Measurements from ENCODE around the gene POLR2M. TPM values are rescaled to one million over a fixed set of nuclear protein-coding genes. Genes with fewer than 3 reads are reported as not detected.

POLR2M gene
- total and polyA plus RNA-seq, 2 donors (not counting 3 experiments of a cell fraction or from before 2014, with no cell fraction given), result 38.4 to 42.5 TPM

DNA sequence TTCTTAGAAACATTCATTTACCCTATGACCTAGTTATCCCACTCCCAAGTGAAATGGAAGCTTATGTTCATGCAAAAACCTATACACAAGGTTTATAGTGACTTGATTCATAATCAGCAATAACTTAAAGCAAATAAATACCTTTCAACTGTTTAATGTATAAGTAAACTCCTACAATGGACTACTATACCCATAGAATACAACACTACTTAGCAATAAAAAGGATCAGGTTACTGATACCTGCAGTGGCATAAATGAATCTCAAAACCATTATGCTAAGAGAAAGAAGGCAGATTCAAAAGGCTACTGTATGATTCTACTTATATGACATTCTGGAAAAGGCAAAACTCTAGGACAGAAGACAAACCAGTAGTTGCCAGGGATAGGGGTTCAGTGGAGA, 8.3 kb upstream of the POLR2M start:
- FAIRE-seq (no peak), DNase-seq (ENCODE audit: low read depth, low spot score) (no peak)
- Histone ChIP-seq H3K9me1 (replicated peaks; ENCODE audit: control insufficient read depth, extremely low read depth, insufficient read depth, low read length) (no peaks in the 10 kb centered on the region), H3K9me3 (replicated peaks; ENCODE audit: control insufficient read depth, insufficient read depth, low read length) (no peaks in the 10 kb centered on the region), H3K4me1 (ENCODE audit: control insufficient read depth, extremely low read depth, insufficient read depth, low read length) (peaks cover 10% of the 10 kb centered on the region), H3K4me3 (replicated peaks in 1 of 3; ENCODE audit: insufficient read depth in 1 of 3, low read depth in 1 of 3, low read length in 3 of 3) (no peak overlapping the region), H4K20me1 (replicated peaks; ENCODE audit: control insufficient read depth, extremely low read depth, insufficient read depth, low read length) (no peaks in the 10 kb centered on the region), H3K27ac (ENCODE audit: insufficient read depth, low read depth, low read length) (no peak overlapping the region), H3K27me3 (ENCODE audit: control insufficient read depth in 2 of 2, insufficient read depth in 2 of 2, low read length in 2 of 2) (no peaks in the 10 kb centered on the region), H3K79me2 (ENCODE audit: control insufficient read depth, insufficient read depth, low read length) (no peaks in the 10 kb centered on the region), H2AFZ (ENCODE audit: low read depth, low read length) (no peak overlapping the region), H3K4me2 (ENCODE audit: insufficient read depth, low read length) (no peak overlapping the region), H3K9ac (replicated peaks; ENCODE audit: extremely low read depth, insufficient read depth, low read length) (no peak overlapping the region), H3K36me3 (ENCODE audit: control insufficient read depth in 2 of 2, extremely low read depth in 1 of 2, insufficient read depth in 2 of 2, low read length in 2 of 2) (no peaks in the 10 kb centered on the region)
- TF ChIP-seq FOS (IDR thresholded peaks at IDR 0.05; ENCODE audit: borderline replicate concordance, insufficient read depth, low read length) (no peak), JUN (IDR thresholded peaks at IDR 0.05; ENCODE audit: borderline replicate concordance, insufficient read depth, insufficient read length, low read depth) (no peak), GATA2 (IDR thresholded peaks at IDR 0.05; ENCODE audit: insufficient read depth, insufficient read length, low read depth, low read length) (no peak), POLR2A (IDR thresholded peaks at IDR 0.05; ENCODE audit: low read depth, low read length) (no peak), POLR2AphosphoS5 (IDR thresholded peaks at IDR 0.05; ENCODE audit: insufficient read depth, low read depth, low read length) (no peak), MYC (IDR thresholded peaks at IDR 0.05; ENCODE audit: low read depth, low read length) (no peak), EZH2 (IDR thresholded peaks at IDR 0.05; ENCODE audit: borderline replicate concordance, low read depth, low read length, severe bottlenecking) (no peak)
- TF ChIP-seq, protein P1, sequence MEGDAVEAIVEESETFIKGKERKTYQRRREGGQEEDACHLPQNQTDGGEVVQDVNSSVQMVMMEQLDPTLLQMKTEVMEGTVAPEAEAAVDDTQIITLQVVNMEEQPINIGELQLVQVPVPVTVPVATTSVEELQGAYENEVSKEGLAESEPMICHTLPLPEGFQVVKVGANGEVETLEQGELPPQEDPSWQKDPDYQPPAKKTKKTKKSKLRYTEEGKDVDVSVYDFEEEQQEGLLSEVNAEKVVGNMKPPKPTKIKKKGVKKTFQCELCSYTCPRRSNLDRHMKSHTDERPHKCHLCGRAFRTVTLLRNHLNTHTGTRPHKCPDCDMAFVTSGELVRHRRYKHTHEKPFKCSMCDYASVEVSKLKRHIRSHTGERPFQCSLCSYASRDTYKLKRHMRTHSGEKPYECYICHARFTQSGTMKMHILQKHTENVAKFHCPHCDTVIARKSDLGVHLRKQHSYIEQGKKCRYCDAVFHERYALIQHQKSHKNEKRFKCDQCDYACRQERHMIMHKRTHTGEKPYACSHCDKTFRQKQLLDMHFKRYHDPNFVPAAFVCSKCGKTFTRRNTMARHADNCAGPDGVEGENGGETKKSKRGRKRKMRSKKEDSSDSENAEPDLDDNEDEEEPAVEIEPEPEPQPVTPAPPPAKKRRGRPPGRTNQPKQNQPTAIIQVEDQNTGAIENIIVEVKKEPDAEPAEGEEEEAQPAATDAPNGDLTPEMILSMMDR (IDR thresholded peaks at IDR 0.05; ENCODE audit: extremely low read depth in 1 of 2, insufficient read depth in 1 of 2, low read depth in 1 of 2, low read length in 2 of 2), result no peak
- TF ChIP-seq, protein P2, sequence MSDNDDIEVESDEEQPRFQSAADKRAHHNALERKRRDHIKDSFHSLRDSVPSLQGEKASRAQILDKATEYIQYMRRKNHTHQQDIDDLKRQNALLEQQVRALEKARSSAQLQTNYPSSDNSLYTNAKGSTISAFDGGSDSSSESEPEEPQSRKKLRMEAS (IDR thresholded peaks at IDR 0.05; ENCODE audit: insufficient read depth, insufficient read length), result no peak
- dilution Hi-C loops (cut with MboI; ENCODE audit: extremely low pct_ligation_motif_present, low sequenced_read_pairs), result no loop called here
- BruUV-seq (replicated peaks), result no TSS peak
- ChIA-PET POLR2A (no interaction called here), CTCF (no interaction called here)
- intact Hi-C loops (cut with micrococcal nuclease), result no loop called here
